Brain pericyte (primary cell): Measurements from ENCODE around the gene HIVEP3.

ENCODE experiments used
- DNase-seq: peaks from one replicate; pipeline ENCODE4 v3.0.0-alpha.2; 2012; ENCODE audit warnings: low read depth, low spot score

The HIVEP3 gene

DNA sequence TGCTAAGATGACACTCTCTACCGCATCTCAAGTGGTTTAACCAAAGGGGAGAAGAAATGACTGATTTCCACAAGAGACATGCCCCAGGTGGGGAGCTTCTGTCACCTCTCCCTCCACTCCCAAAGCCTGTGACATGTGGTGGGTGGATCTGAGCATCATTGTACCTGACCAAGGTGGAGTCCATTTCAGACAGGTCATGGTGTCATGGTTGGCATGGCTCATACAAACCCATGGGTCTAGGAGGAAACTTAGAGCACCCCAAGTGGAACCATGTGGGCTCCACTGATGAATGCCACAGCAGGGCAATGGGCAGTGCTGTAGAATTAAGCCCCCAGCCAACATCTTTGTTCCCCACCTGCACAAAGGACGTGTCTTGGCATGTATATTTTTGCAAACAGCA, 302.7 kb downstream of the HIVEP3 start:
- DNase-seq: no peak

DNA sequence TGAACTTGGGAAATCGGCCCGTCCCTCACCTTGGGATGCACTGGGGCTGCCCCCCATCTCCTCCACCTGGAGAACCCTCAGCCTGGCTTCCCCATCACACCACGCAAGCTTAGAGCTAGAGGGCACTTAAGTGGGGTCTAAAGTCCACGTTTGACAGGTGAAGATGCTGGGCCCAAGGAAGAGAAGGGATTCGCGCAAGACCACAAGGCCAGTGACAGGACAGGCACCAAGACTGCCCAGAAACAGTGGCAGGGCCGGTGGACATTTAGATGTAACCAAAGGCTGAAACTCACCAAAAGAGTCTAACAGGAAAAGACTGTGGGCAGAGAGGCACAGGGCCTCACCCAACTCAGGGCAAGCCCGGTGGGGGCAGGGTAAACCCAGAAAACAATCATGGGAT, 303.4 kb downstream of the HIVEP3 start:
- DNase-seq: no peak

DNA sequence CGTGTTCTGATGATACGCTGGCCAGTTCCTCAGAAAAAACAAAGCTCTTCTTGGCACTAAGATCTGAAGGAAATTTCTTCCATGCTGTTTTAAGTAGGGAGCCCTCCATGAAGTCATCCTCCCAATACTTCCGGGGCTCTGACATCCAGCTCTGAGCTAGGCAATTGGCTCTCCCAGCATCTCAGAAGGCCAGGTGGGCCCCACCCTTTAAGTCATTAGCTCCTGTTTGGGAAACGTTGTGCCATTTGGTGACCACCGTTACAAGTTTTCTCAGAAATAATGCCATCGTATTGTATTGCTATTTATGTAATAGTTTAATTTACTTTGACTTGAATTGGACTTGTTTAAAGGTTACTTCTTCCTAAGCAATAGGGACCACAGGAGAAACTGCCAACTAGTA, 303.9 kb downstream of the HIVEP3 start:
- no peak for DNase-seq

DNA sequence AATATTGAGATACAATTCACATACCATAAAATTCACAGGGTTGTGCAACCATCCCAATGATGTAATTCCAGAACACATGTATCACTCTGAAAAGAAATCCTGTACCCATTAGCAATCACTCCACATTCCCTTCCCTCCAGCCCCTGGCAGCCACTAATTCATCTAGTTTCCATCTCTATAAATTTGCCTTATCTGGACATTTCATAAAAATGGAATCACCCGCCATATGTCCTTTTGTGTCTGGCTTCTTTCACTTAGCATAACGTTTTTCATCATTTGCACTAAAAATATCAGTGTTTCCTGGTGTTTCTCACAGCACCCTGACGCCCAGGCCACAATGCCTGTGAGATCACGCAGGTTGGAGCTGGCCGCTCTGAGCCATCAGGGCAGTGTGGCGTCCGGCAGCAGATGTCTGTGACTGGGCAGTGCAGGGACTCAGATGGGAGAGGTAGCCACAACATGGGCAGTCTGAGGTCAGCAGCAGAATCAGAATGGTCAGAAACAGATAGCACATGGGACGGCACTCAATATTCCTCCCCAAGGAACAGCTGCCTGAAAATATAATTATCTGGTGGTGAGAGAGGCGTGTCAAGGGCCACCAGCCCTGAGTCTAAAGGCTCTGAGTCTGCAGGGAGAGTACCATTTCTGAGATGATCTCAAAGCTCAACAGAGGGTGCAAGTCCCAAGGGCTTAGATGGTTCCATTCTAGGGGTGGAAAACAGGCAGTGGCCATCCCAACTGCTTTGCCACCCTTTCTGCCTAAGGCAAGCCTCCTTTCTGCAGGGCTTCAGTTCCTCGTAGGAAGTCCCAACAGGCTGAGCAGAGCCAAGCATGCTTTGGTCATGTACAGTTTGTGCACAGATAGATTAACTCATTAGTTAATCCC, 304.8 kb downstream of the HIVEP3 start:
- no peak for DNase-seq

DNA sequence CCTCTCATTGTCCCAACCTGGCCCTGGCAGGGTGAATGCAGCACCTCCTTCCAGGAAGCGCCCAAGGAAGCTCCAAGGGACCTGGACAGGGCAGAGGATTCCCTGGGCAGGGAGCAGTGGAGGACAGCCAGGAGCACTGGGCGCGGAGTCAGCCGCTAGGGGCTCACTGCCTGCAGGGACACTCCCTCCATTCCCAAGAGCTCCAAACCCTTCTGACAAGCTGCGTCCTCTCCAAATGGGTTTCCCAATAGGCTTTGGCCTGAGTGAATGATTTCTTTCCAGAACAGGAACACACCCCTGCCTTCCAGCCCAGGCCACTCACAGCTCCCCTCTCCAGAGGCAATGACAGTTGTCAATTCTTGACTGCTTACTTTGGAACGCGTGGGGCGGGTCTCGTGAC, 305.8 kb downstream of the HIVEP3 start:
- DNase-seq: no peak

DNA sequence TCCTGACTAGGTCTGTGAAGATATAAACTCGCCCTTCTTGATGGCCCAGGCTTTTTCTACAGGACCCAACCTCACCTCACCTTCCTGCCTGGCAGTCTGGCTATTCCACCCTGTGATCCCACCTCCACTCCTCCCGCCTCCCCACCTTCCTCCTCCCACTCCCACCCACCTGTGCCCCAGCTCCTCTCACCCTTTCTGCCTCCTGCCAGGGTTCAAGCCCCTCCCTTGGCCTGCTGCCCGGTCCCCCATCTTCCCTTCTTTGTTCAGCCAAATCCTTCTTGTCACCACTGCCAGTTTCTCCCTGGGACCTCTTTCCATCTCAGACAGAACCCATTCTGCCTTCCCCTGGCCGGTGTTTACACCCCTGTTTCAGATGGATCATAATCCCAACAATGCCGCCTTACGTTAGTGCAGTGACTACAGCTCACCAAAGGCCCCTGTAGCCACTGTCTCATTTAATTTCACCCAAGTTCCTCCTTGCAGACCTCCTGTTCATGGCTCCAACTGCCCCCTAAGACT, 306.7 kb downstream of the HIVEP3 start:
- no peak for DNase-seq

DNA sequence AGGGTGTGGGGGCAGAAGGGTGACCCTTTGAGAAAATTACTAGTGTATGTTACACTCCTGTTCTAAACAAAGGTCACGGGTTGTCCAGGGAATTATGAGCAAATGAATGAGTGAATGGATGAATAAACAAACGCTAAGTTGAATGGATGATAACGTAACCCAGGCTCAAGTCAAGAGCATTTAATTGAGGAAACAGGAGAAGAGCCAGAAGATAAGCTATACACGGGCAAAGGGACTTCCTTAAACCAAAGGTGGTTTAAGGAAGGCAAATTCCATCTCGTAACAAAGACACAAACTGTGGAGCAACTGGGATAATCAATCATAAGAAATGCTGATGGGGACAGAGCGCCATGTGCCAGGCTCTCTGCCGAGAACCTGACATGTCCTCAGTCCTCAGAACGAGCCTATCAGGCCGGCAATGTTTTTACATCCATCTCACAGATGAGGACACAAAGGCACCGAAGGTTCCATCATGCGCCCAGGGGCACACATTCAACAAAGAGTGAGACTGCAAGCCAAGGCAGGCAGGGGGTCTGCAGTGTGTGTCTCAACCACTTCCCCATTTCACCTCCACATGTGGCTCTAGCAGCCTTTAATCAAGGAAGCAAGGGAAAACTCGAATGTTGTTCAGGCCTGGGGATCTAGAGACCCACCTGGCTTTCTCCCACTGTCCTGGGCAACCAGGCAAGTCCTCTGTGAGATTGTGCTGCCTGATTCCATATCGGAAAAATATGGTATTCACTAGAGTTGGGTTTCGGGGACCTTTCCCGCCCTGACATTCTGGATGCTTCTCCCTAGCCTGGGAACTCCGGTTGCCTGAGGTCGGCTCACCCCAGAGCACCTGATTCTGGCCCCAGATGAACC, 307.4 kb downstream of the HIVEP3 start:
- no peak for DNase-seq

DNA sequence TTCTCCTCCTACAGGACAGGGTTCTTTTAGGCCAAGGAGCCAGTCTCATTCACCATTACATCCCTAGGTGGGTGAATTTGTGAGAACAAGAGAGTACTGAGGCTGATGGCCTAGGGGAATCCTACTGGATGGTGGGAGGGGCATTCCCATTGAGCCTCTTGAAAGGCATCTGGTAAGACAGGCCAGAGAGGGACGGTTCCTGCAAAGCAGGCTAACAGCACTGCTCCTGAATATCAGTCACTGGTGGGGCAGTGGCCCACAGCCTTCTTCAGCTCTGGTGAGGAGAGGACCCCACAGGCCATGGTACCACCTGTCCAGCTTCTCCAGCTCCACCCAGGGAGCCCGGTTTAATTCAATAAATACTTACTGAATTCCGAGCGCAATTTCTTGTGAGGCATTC, 308.4 kb downstream of the HIVEP3 start:
- no peak for DNase-seq

DNA sequence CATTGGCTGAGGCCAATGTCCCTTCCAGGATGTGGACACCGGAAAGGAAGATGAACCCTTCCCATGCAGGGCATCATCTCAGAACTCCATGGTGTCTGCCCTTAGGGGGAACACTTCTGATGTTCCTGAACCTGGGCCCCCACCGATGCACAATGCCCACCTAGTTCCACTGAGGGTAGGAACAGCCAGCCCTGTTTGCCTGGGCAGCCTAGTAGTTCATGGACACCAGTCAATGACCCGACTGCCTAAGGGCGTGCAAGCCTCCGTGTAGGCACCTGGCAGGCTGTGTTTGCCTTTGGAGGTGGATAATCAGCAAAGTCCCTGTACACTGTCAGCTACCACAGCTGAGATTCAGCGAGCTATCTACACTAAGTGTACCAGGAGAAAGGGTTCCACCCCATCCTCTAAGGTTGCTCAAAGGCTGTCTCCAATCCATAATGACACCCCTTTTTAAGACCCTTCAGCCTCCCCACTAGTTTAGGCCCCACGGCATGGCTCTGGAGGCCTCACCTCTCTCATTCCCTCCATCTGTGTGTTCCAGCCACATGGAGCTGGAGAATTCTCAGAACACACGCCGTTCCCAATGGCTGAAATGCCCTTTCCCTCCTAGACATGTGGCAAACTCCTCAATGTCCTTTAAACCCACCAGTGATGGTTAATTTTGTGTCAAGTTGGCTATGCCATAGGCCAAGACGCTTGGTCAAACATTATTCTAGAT, 309.4 kb downstream of the HIVEP3 start:
- no peak for DNase-seq

DNA sequence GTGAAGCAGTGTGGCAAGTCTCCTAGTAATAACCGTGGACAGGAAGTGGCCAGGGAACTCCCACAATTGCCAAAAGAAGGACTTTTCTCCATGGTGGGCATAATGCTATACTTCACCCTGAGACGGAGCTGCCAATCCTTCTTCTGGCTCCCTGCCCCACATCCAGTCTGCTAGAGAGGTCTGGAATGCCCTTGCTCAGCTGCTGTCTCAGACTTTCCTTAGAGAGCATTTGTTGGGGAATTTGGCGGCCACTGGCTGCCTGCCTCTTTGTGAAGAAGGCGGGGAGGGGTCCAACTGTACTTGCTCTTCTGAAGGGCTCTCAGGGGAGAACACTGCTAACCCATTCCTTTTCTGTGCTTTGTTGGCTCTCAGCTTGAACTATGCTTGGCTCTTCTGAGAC, 310.5 kb downstream of the HIVEP3 start:
- DNase-seq: no peak

DNA sequence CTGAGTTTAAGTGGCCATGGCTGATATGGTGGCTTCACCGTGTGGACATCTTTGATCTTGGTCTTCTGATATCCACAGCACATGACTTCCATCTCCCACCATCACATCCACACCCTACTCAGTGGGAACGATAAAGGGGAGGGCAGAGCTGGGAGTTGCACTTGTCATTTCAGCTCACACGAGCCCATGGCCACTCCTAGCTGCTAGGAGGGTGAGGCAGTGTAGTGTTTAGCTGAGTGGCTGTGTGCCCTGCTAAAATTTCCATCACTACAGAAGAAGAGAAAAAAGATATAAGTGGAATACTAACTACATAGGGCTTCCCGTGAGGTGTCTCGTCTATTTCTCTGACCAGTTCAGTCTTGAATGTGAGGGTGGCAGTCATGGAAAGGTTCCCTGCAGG, 310.9 kb downstream of the HIVEP3 start:
- DNase-seq: no peak

DNA sequence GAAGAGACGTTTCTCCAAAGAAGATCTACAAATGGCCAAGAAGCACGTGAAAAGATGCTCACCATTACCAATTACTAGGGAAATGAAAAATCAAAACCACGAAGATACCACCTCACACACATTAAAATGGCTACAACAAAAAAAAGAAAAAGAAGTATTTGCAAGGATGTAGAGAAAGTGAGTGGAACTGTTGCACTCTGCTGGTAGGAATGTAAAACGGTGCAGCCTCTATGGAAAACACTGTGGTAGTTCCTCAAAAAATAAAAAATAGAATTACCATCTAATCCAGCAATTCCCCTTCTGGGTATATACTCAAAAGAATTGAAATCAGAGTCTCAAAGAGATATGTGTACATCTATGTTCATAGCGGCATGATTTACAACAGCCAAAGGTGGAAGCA, 318.8 kb downstream of the HIVEP3 start:
- no peak for DNase-seq

DNA sequence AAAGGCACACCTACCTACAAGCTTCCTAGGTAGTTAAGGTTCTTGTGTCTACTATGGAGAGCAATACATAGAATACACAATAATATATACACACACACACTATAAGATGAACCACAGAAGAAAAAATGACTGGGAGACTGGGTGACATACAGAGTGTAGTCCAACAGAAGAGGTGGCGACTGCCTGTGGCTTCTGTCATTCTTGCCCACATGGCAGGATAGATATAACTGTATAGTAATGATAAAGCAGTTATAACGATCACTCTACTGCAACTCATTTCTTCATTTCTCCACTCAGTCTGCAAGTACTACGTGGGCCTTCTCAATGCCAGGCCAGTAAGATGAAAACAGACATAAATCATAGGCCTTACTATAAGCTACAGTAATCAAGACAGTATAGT, 320.4 kb downstream of the HIVEP3 start:
- DNase-seq: no peak

DNA sequence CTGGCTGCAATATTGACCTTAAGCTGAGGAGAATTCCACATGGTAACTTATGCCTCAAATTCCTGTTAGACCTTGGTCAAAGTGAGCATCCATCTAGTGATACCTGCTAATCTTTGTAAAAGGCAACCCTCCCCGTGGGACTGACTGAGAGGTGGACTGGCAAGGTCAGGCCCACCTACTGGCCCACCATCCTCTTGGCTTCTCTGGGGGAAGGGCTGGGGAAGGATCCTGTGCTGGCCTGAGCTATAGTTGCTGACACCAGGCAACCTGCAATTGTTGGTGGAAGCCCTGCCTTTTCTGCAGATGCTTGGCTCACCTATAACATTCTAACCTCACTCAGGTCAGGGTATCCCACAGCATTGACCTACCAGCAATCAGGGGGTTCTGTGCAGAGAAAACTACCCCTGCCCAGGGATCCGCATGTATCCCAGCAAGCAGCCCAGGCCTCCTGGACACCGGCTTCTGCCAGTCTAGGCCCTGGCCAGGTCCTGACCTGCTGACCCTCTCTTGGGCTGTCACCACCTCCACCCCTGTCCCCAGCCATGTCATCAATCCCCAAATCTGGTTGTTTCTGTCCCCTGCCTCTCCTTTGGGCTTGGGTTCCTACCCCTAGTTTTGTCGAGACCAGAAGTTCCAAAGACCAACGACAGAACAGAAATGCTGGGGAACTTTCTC, 326.1 kb downstream of the HIVEP3 start:
- no peak for DNase-seq

DNA sequence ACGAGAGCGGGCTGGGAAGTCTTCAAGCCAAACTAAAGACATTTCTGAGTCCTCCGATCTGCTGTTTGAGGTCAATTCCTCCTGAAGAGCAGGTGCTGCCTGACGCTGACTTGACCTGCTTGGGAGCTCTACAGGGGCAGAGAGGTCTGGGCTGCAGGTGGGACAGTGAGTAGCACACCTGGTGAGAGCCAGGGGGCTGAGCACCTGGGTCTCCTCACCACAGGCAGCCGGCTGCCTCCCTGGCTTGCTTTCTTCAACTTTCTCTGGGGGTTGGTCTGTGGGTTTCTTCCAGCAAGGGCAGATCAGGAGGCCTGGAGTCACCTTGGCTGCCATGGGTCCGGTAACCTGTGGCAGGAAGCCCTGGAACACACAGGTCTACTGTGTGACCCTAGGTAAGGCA, 326.8 kb downstream of the HIVEP3 start:
- DNase-seq: no peak

DNA sequence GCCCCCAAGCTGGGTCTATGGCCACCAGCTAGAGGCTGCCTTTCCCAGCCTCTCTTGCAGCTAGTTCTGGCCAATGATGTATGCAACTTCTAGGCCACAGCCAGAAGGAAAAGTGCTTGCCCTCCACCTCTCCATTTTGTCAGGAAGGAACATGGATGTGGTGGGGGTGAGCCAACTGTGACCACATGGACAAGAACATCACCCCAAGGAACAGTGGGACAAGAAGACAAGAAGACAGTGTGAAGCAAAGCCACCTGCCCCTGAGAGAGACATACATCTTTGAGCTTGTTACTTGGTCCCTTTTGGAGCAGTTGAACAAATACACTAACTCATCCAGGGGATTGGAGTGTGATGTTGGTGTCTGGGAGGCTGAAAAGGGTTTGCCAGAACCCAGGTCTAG, 328.4 kb downstream of the HIVEP3 start:
- DNase-seq: no peak

DNA sequence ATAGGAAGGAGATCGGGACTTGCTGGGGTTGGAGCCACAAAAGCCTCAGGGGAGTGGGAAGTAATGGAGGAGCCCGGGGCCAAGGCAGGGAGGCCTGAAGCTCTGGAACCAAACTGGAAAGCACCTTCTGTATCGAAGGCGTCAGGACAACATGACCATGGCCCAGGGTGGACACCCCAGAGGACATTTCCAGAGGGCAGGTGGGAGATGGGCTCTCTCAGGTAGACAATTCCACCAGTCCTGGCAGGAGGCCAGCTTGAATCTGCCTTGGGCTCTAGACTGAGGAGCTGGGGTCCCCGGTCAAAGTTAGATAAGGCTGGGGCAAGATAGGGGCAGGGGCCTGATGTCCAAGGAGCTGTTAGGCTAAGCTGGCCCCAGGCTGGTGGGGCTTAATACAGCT, 329.3 kb downstream of the HIVEP3 start:
- no peak for DNase-seq

DNA sequence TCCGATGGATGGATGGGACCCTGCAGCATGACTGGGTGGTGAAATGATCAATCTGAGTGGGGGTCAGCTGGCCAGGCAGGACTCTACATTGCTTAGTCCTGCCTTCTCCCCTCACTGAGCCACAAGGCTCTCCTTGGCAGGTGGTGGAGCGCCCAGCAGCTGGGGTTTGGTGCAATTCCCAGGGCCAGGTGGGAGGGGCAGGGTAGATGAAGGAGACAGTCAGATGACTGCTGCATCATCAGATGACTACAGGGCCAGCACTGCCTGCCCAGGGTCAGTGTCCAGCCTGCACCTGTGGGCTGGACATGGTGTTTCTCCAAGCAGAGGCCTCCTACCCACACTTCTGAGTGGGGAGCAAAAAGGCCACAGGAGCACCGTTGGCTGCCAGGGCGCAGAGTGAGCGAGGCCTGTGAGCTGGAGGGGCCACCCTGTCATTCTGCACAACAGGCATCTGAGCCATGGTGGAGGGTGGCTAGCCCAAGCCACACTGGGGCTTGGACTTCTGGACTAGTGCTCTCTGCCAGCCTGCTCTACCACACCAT, 330.3 kb downstream of the HIVEP3 start:
- no peak for DNase-seq

DNA sequence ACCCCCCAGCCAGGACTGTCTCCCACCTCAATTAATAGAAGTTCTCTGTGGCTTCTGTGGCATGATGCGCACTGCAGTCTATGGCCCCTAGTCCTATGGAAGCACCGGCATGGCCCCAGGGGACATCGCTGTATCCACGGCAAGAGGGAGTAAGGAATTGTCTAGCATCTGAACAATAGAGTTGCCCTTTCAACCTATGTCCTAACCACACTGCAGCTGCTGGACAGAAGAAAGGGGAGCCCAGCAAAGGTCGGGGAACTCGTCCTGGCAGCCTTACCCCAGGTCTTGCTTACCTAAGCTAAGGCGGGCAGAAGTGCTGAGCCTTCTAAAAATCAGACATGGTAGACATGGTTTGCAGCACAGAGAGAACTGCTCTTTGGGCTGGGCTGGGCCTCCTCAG, 330.9 kb downstream of the HIVEP3 start:
- DNase-seq: no peak

DNA sequence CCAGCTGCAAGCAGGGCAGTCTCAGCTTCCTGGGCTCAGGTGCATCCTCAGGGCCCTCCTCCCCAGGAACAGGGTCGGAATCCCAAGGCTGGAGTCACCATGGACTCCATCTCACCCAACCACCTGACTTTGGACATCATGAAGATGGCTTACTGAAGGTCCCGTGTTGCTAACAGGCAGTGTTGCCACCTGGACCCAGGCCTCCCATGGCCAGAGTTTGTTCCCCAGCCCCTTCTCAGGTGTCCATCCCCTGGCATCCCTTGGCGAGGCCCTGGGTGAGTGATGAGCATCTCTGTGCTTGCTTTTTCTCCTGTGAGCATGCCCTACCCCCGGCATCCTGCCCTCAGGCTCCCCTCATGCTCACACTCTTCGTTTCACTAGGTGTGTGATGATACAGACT, 332.5 kb downstream of the HIVEP3 start:
- no peak for DNase-seq
